Gastrocnemius medialis (tissue), 4 donors: ENCODE measurements around the gene ORM1.

Experiments used
- CTCF ChIP-seq, 5 experiments: fragments of 450-650 bp in 3 of 5; fragments of 200-600 bp in 2 of 5; sonication (generic) in 2 of 5; IDR thresholded peaks in 4 of 5; conservative IDR thresholded peaks in 1 of 5; 1 replicate in 4 of 5; 2 replicates in 1 of 5; pipeline ENCODE4 v1.5.1; 2016 to 2019; ENCODE audit warnings: antibody characterized with exemption in 5 of 5, mild to moderate bottlenecking in 3 of 5, moderate library complexity in 3 of 5
- POLR2A ChIP-seq, 2 donors: fragments of 450-650 bp; IDR thresholded peaks; one replicate each; pipeline ENCODE4 v1.6.1; 2017; ENCODE audit warnings: antibody characterized with exemption in 2 of 2, mild to moderate bottlenecking in 2 of 2, moderate library complexity in 2 of 2

- TF ChIP-seq CTCF (IDR thresholded peaks at IDR 0.05 in 4 of 5, conservative IDR thresholded peaks at IDR 0.05 in 1 of 5): no peak
- no peak for TF ChIP-seq POLR2A (IDR thresholded peaks at IDR 0.05)
Measured at GRCh38 chr9:114282926-114283325, 40.0 kb upstream of the ORM1 start.
